ENCODE data around the gene MFSD1.
A peak's percentile ranks its signal among the peaks of the same experiment; 100 is the strongest.
"Not testable (repeated sequence)": the region's sequence is repeated elsewhere in the genome, so short reads cannot be mapped to it uniquely, and the experiment has no call there.

The MFSD1 gene

DNA sequence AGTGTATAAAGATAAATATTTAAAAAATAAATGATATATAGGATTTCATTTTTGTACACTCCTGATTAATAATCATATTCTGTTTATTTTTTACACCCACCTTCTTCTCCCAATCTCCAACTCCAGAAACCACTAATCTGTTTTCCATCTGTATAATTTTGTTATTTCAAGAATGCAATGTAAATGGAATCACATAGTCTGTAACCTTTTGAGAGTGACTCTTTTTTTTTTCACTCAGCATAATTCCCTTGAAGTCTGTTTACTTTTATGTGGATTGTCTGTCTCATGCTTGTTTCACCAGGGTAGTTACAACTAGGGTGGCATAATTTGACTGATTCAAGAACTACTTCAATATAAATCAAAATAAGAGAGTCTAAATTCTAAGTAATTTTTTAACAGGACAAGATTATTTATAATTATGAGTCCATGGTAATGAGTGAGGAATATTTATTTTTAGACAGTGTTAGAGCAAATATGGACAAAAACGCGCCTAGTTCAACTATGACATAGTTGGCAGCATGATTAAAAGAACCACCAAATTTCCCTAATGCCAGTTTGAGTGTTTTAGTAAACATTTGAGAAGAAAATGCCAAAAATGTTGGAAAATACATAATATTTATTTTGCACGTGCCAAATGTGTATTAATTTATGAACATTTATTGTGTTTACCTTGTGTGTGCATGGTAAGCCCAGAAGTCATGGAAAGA lies 19.4 kb upstream of the MFSD1 start:
- TF ChIP-seq, protein P1, sequence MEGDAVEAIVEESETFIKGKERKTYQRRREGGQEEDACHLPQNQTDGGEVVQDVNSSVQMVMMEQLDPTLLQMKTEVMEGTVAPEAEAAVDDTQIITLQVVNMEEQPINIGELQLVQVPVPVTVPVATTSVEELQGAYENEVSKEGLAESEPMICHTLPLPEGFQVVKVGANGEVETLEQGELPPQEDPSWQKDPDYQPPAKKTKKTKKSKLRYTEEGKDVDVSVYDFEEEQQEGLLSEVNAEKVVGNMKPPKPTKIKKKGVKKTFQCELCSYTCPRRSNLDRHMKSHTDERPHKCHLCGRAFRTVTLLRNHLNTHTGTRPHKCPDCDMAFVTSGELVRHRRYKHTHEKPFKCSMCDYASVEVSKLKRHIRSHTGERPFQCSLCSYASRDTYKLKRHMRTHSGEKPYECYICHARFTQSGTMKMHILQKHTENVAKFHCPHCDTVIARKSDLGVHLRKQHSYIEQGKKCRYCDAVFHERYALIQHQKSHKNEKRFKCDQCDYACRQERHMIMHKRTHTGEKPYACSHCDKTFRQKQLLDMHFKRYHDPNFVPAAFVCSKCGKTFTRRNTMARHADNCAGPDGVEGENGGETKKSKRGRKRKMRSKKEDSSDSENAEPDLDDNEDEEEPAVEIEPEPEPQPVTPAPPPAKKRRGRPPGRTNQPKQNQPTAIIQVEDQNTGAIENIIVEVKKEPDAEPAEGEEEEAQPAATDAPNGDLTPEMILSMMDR (IDR thresholded peaks at IDR 0.05; ENCODE audit: low read depth, low read length, missing control alignments): no peak
- no peak for DNase-seq (ENCODE audit: low read depth)
- no peak overlapping the region for H3K4me3 ChIP-seq (ENCODE audit: low read depth, low read length)

DNA sequence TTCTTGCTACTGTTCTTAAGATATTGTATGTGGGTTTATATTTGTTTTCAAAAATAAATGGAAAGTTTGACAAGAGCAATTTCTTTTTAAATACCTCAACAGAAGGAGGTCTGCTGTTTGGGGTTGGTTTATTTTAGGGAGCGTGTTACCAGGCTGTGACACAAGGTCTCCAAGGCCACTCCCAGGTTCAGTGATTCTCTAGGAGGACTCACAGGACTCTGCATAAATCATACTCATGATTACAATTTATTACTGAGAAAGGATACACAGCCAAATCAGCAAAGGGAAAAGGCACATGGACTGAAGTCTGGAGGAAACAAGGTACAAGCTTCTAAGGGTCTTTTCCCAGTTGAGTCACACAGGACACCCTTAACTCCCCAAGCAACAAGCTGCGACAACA lies 18.8 kb upstream of the MFSD1 start:
- DNase-seq (ENCODE audit: low read depth): no peak
- TF ChIP-seq, protein P1 (IDR thresholded peaks at IDR 0.05; ENCODE audit: low read depth, low read length, missing control alignments): no peak
- H3K4me3 ChIP-seq (ENCODE audit: low read depth, low read length): no peak overlapping the region

DNA sequence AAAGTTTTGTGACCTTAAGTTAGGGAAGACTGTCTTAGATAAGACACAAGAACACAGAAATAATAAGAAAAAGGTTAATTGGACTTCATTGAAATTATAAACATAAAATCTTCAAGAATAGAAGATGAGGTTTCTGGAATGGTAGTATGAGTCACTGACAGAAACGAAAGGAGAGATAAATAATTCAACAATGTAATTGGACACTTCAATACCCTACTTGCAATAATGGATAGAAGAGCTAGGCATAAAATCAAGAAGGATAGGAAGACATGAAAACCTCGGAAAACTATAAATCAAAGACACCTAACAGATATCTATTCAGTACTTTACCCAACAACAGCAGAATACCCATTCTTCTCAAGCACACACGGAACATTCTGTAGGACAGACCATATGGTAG lies 15.9 kb upstream of the MFSD1 start:
- H3K4me3 ChIP-seq (ENCODE audit: low read depth, low read length): no peak overlapping the region
- TF ChIP-seq, protein P1 (IDR thresholded peaks at IDR 0.05; ENCODE audit: low read depth, low read length, missing control alignments): no peak
- no peak for DNase-seq (ENCODE audit: low read depth)

DNA sequence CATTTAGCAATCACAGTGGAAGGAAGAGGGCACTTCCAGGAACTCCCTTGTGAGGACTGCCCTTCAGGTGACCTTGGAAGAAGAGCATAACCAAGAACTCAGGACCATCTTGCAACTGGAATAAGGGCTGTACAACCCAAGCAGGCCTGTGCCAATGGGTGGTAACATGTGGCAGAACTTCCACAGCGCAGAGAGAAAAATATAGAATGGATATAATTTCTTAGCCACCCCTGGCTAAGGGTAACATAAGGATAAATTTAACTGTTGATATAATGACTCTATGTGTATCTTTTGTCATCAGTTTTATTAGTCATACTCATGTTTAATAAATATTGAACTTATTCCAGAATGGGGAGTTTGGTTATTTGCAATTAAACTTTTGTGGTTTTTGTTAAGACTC lies 13.4 kb upstream of the MFSD1 start:
- DNase-seq (ENCODE audit: low read depth): no peak
- no peak overlapping the region for H3K4me3 ChIP-seq (ENCODE audit: low read depth, low read length)
- TF ChIP-seq, protein P1 (IDR thresholded peaks at IDR 0.05; ENCODE audit: low read depth, low read length, missing control alignments): no peak

DNA sequence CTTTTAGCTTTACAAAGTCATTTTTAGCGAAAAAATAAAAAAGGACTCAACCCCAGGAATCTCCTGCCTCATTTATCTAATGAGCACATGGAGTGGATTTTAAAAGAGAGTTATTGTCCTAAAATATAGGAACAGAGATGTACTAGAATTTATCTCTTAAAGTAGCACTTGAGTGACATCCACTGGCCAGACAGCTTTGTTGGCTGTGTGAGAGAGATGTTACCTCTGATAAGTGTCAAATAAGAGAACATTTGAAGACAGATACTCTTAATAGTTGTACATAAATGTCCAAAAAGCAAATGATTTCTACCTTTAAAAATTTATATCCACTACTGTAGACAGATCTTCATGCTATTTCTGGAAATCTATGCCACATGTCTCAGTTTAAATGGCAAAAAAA lies 12.3 kb upstream of the MFSD1 start:
- no peak overlapping the region for H3K4me3 ChIP-seq (ENCODE audit: low read depth, low read length)
- DNase-seq (ENCODE audit: low read depth): no peak
- TF ChIP-seq, protein P1 (IDR thresholded peaks at IDR 0.05; ENCODE audit: low read depth, low read length, missing control alignments): peak; percentile 27

DNA sequence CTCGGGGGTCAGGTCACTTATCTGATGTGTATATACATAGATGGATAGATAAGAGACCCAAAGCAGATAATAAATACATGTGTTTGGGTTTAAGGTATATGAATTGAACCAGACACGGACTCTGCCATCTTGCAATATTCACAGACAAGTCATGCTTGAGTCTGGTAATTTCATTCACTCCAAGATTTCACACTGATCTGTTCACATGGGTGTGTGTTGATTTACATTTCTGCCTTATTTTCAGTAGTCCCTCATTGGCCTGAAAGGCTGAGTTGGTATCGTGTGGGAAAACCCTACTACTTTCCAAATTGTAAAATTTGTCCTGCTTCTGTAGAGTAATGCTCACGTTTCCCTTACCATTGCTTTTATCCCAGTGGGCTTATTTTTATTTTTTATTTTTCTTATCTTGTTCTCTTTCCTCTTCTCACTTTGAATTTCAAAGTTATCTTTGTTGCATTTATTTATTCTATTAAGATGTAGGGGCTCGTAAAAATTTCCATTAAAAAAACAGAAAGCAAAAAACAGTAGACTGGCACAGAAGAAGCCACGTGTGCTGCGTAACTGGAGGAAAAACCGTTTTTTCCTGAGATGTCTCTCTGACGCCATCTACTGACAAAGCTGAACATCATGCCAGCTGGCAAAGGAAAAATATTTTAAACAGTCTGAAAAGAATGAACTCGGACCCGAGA lies 10.8 kb upstream of the MFSD1 start:
- no peak overlapping the region; the same call in 1 of the 2 replicates for H3K4me3 ChIP-seq (ENCODE audit: low read depth, low read length)
- TF ChIP-seq, protein P1 (IDR thresholded peaks at IDR 0.05; ENCODE audit: low read depth, low read length, missing control alignments): peak; percentile 76

DNA sequence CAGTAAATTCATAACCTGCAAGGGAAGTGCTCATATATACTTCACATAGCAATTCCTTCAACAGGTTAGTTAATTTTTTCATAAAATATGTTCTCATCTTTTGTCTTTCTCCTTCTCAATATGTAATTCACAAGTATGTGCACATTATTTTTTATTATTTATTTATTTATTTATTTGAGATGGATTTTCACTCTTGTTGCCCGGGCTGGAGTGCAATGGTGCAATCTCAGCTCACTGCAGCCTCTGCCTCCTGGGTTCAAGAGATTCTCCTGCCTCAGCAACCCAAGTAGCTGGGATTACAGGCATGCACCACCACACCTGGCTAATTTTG lies 10.3 kb upstream of the MFSD1 start:
- not testable (repeated sequence) for H3K4me3 ChIP-seq (ENCODE audit: low read depth, low read length); DNase-seq (ENCODE audit: low read depth)

More for the DNA sequence above, 10.8 kb upstream of the MFSD1 start:
- DNase-seq (ENCODE audit: low read depth): peak; percentile 45
